ENCODE data around the gene ADNP. TPM values are rescaled to one million over a fixed set of nuclear protein-coding genes. Genes with fewer than 3 reads are reported as not detected.

The ADNP gene
- total RNA-seq, 1 donor from 2014 or later: 75.4 TPM

GRCh38 chr20:50932691-50933280 lies 1.5 kb upstream of the ADNP start:
- TF ChIP-seq CTCF (IDR thresholded peaks at IDR 0.05): no peak
- TF ChIP-seq EZH2phosphoT487 (IDR thresholded peaks at IDR 0.05): no peak
- no peak for TF ChIP-seq EZH2 (IDR thresholded peaks at IDR 0.05)
- Mint-ChIP-seq H3K9me3 (peaks cover 2% of the 10 kb centered on the region), H3K27me3 (ENCODE audit: insufficient read depth, low read depth) (peaks cover 6% of the 10 kb centered on the region), H3K36me3 (peaks cover 26% of the 10 kb centered on the region), H3K4me3 (peak overlapping the region; percentile 14), H3K4me1 (peaks cover 24% of the 10 kb centered on the region), H3K27ac (no peak overlapping the region)
- DNase-seq (ENCODE audit: low spot score): no peak
- Histone ChIP-seq H3K4me3 (no peak overlapping the region), H3F3A (ENCODE audit: low read depth) (peaks cover 60% of the 10 kb centered on the region), H3K9ac (no peak overlapping the region), H3K27ac (no peak overlapping the region), H3K79me2 (ENCODE audit: low read depth) (peaks cover 28% of the 10 kb centered on the region), H2AFZ (replicated peaks) (no peak overlapping the region), H3K9me3 (ENCODE audit: low read depth) (no peaks in the 10 kb centered on the region), H3K4me2 (no peak overlapping the region), H4K20me1 (ENCODE audit: low read depth) (peaks cover 15% of the 10 kb centered on the region), H3K4me1 (peaks cover 14% of the 10 kb centered on the region), H3K36me3 (peaks cover 31% of the 10 kb centered on the region), H3K27me3 (no peaks in the 10 kb centered on the region)

- Mint-ChIP-seq H3K27ac (peak overlapping the region; percentile 42), H3K27me3 (ENCODE audit: insufficient read depth, low read depth) (peaks cover 6% of the 10 kb centered on the region), H3K9me3 (peaks cover 2% of the 10 kb centered on the region), H3K4me1 (peaks cover 31% of the 10 kb centered on the region), H3K36me3 (peaks cover 29% of the 10 kb centered on the region), H3K4me3 (peak overlapping the region; percentile 76)
- H3K4me1 ChIP-seq: peaks cover 21% of the 10 kb centered on the region
- DNase-seq (ENCODE audit: low spot score): no peak
- H3K9me3 ChIP-seq (ENCODE audit: low read depth): no peaks in the 10 kb centered on the region
- H3K27ac ChIP-seq: peak overlapping the region; percentile 96
- peak overlapping the region; percentile 49 for H3K4me3 ChIP-seq
- peaks cover 35% of the 10 kb centered on the region for H3K79me2 ChIP-seq (ENCODE audit: low read depth)
- H3K9ac ChIP-seq: no peak overlapping the region
- peak overlapping the region; percentile 55 for H3K4me2 ChIP-seq
- no peak for TF ChIP-seq EZH2 (IDR thresholded peaks at IDR 0.05)
- TF ChIP-seq CTCF (IDR thresholded peaks at IDR 0.05): no peak
- no peak for TF ChIP-seq EZH2phosphoT487 (IDR thresholded peaks at IDR 0.05)
- peaks cover 60% of the 10 kb centered on the region for H3F3A ChIP-seq (ENCODE audit: low read depth)
- H4K20me1 ChIP-seq (ENCODE audit: low read depth): peaks cover 22% of the 10 kb centered on the region
- peaks cover 38% of the 10 kb centered on the region for H3K36me3 ChIP-seq
- no peaks in the 10 kb centered on the region for H3K27me3 ChIP-seq
- peak overlapping the region; percentile 17 for H2AFZ ChIP-seq (replicated peaks)
These were observed 814 bp upstream of the ADNP start for GRCh38 chr20:50932016-50932485.

GRCh38 chr20:50930976-50931305 lies 296 bp downstream of the ADNP start:
- Histone ChIP-seq H3K79me2 (ENCODE audit: low read depth) (peaks cover 47% of the 10 kb centered on the region), H3K4me1 (peaks cover 32% of the 10 kb centered on the region)

More at GRCh38 chr20:50930976-50931305, 296 bp downstream of the ADNP start:
- Histone ChIP-seq H3F3A (ENCODE audit: low read depth) (peaks cover 60% of the 10 kb centered on the region), H4K20me1 (ENCODE audit: low read depth) (peaks cover 34% of the 10 kb centered on the region), H2AFZ (replicated peaks) (no peak overlapping the region), H3K4me2 (peak overlapping the region; percentile 55), H3K27ac (peak overlapping the region; percentile 96), H3K27me3 (no peaks in the 10 kb centered on the region), H3K4me3 (peak overlapping the region; percentile 49), H3K36me3 (peaks cover 41% of the 10 kb centered on the region), H3K9ac (peak overlapping the region; percentile 88), H3K9me3 (ENCODE audit: low read depth) (no peaks in the 10 kb centered on the region)
- H3K4me3 Mint-ChIP-seq: peak overlapping the region; percentile 88
- H3K27ac Mint-ChIP-seq: no peak overlapping the region
- no peak for DNase-seq (ENCODE audit: low spot score)
- peaks cover 38% of the 10 kb centered on the region for H3K4me1 Mint-ChIP-seq
- no peak for TF ChIP-seq EZH2phosphoT487 (IDR thresholded peaks at IDR 0.05)
- TF ChIP-seq EZH2 (IDR thresholded peaks at IDR 0.05): no peak
- no peak for TF ChIP-seq CTCF (IDR thresholded peaks at IDR 0.05)
- H3K27me3 Mint-ChIP-seq (ENCODE audit: insufficient read depth, low read depth): peaks cover 6% of the 10 kb centered on the region
- H3K36me3 Mint-ChIP-seq: peaks cover 30% of the 10 kb centered on the region
- peaks cover 2% of the 10 kb centered on the region for H3K9me3 Mint-ChIP-seq
